ENCODE results near the gene TNRC6B.

The TNRC6B gene

DNA sequence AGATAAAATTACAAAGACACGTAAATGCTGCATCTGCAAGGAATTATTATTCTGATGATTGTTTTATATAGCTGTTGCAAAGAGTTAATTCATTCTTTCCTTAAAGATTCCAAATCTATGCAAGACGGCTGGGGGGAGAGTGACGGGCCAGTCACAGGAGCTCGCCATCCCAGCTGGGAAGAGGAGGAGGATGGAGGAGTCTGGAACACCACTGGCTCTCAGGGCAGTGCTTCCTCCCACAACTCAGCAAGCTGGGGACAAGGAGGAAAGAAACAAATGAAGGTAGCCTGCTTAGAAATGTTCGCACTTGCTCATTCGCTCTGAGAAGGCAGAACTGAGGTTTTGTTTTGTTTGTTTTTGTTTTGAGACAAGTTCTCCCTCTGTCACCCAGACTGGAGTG, 95.6 kb downstream of the TNRC6B start:
- Histone ChIP-seq H4K20me1 (peaks cover 0 to 23% (median 0%) of the 10 kb centered on the region in 11 experiments; a peak in 3 of 22 replicates), H3K27ac (no peak overlapping the region), H3K36me3 (peaks cover 54 to 79% (median 72%) of the 10 kb centered on the region in 11 experiments), H3K9me3 (replicated peaks in 1 of 11) (no peaks in the 10 kb centered on the region), H3K27me3 (no peaks in the 10 kb centered on the region), H3K4me1 (peaks cover 13 to 28% (median 19%) of the 10 kb centered on the region in 10 experiments), H3K4me2 (no peak overlapping the region), H3K4me3 (no peak overlapping the region), H3K9ac (no peak overlapping the region)
- TF ChIP-seq Cebpa-rat (IDR thresholded peaks at IDR 0.05) = no peak

DNA sequence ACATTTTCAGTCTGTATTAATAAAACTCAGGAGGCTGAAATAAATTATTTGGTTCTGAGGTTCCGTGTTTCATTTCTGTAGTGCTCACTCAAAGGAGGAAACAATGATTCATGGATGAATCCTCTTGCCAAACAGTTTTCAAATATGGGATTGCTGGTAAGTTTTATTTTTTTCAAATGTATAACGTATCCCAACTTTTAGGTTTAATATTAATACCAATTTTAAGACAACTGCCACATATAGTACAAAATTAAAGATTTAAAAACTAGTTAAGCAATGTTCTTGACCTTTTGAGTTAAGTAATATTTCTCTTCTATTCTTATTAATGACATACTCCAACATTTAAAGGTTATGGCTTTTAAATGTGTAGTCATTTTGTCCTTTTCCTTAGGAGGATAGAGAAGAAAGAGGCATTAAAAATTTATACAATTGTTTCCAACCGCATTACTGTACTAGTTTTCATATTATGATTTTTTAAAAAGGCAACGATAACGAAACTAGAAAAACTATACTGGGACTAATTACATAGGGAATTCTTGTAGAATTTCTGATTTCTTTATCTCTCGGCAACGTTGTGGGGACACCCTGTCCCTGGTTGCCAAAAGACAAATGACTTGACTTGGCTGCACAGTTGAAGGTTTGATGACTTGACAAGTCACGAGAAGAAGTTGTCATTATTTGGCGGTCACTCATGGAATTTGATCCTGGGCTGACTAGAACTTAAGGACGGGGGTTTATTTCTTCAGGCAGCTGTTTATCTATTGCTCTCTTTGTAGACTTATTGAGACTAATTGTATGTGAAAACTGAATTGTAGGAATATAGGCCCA, 99.5 kb downstream of the TNRC6B start:
- H3K9ac ChIP-seq = peak overlapping the region in 2 of 11 experiments; percentile 27 to 36; a peak in 6 of 22 replicates
- no peak for TF ChIP-seq Cebpa-rat (IDR thresholded peaks at IDR 0.05)
- peak overlapping the region in 8 of 11 experiments; percentile 69 to 88 (median 76); a peak in 12 of 22 replicates for H3K4me2 ChIP-seq
- no peaks in the 10 kb centered on the region for H3K27me3 ChIP-seq
- H3K4me3 ChIP-seq = no peak overlapping the region
- no peaks in the 10 kb centered on the region for H3K9me3 ChIP-seq (replicated peaks in 1 of 11)
- H4K20me1 ChIP-seq = peaks cover 0 to 17% (median 0%) of the 10 kb centered on the region in 11 experiments; a peak in 3 of 22 replicates
- peak overlapping the region in 10 of 11 experiments; percentile 22 to 72 (median 54); a peak in 12 of 22 replicates for H3K27ac ChIP-seq
- H3K36me3 ChIP-seq = peaks cover 67 to 85% (median 77%) of the 10 kb centered on the region in 11 experiments
- H3K4me1 ChIP-seq = peaks cover 12 to 25% (median 18%) of the 10 kb centered on the region in 10 experiments

DNA sequence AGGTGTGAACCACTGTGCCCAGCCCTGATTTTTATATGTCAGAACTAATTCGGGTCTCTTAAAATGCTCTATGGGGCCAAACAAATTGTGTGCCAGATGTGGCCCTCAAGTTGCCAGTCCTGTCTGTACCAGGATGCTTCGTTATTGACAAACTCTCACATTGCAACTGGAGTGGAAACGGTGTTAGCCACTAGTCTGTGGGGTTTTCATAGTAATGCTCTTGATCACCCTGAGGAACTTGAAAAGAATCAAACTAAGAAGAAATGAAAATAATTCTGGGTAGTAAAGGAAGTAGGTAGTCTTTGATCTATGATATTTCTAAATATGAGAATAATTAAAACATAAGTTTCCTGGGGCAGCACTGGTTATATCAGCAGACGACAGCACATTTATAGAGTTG, 101.3 kb downstream of the TNRC6B start:
- H3K4me3 ChIP-seq = no peak overlapping the region
- no peaks in the 10 kb centered on the region for H3K9me3 ChIP-seq (replicated peaks in 1 of 11)
- H4K20me1 ChIP-seq = peaks cover 0 to 4% (median 0%) of the 10 kb centered on the region in 11 experiments; a peak in 2 of 22 replicates
- no peak overlapping the region for H3K9ac ChIP-seq
- peaks cover 12 to 25% (median 18%) of the 10 kb centered on the region in 10 experiments for H3K4me1 ChIP-seq
- peaks cover 70 to 85% (median 75%) of the 10 kb centered on the region in 11 experiments for H3K36me3 ChIP-seq
- H3K27me3 ChIP-seq = no peaks in the 10 kb centered on the region
- no peak overlapping the region for H3K27ac ChIP-seq
- no peak for TF ChIP-seq Cebpa-rat (IDR thresholded peaks at IDR 0.05)
- no peak overlapping the region for H3K4me2 ChIP-seq

DNA sequence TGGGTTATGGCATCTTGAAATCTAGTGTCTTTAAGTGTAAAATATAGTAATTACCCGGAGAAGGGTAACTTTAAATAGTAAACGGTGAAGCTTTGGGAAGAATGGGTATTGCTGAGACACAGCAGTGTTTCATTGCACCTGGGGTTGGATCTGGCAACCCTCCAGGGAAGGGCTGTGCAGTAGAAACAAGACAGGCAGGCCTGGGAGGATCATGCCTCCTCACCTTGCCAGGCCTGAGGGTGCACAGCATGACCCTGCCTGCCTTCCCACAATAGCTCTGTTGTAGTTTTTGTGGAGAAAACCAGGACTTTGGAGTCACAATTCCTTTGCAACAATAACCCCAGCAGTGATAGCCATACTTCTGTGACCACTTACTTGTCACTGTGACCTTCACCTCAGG, 104.0 kb downstream of the TNRC6B start:
- peaks cover 0 to 8% (median 3%) of the 10 kb centered on the region in 10 experiments; a peak in 10 of 20 replicates for H3K4me1 ChIP-seq
- no peak overlapping the region for H3K27ac ChIP-seq
- no peak overlapping the region for H3K4me3 ChIP-seq
- no peak overlapping the region for H3K4me2 ChIP-seq
- TF ChIP-seq Cebpa-rat (IDR thresholded peaks at IDR 0.05) = no peak
- H3K36me3 ChIP-seq = peaks cover 86 to 97% (median 93%) of the 10 kb centered on the region in 11 experiments
- H3K9me3 ChIP-seq (replicated peaks in 1 of 11) = no peaks in the 10 kb centered on the region
- no peaks in the 10 kb centered on the region for H3K27me3 ChIP-seq
- H3K9ac ChIP-seq = no peak overlapping the region
- no peaks in the 10 kb centered on the region; a peak in 2 of 22 replicates for H4K20me1 ChIP-seq

GRCh38 chr22:40285513-40285912, 107.8 kb downstream of the TNRC6B start:
- H3K4me2 ChIP-seq = no peak overlapping the region
- H3K9me3 ChIP-seq (replicated peaks in 1 of 11) = no peaks in the 10 kb centered on the region
- H3K4me1 ChIP-seq = peaks cover 0 to 13% (median 0%) of the 10 kb centered on the region in 10 experiments; a peak in 2 of 20 replicates
- H3K4me3 ChIP-seq = no peak overlapping the region
- no peak overlapping the region for H3K27ac ChIP-seq
- H4K20me1 ChIP-seq = peaks cover 0 to 11% (median 0%) of the 10 kb centered on the region in 11 experiments; a peak in 3 of 22 replicates
- H3K27me3 ChIP-seq = no peaks in the 10 kb centered on the region
- TF ChIP-seq Cebpa-rat (IDR thresholded peaks at IDR 0.05) = no peak
- H3K36me3 ChIP-seq = peaks cover 89 to 100% (median 96%) of the 10 kb centered on the region in 11 experiments
- no peak overlapping the region for H3K9ac ChIP-seq

DNA sequence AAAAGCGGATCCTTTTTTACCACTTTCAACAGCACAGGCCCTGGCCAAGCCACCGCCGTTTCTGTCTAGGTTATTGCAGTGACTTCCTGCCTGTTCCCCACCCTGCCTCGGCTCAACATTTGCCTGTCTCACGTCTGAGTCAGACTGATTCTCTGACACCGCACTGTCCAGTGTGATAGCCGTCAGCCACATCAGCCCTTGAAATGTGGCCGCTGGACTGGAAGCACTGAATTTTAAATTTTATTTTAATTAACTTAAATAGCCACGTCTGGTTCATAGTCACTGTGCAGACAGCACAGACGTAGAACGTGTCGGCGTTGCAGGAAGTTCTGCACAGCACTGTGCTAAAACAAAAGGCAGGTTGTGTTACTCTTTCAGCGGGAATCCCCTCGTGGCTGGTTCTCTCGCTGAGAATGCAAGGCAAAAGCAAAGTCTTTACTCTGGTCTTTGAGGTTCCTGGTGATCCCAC, 112.3 kb downstream of the TNRC6B start:
- peaks cover 0 to 13% (median 0%) of the 10 kb centered on the region in 10 experiments; a peak in 2 of 20 replicates for H3K4me1 ChIP-seq
- no peak for TF ChIP-seq Cebpa-rat (IDR thresholded peaks at IDR 0.05)
- H3K27me3 ChIP-seq = no peaks in the 10 kb centered on the region
- peaks cover 0 to 14% (median 0%) of the 10 kb centered on the region in 11 experiments; a peak in 4 of 22 replicates for H4K20me1 ChIP-seq
- no peaks in the 10 kb centered on the region for H3K9me3 ChIP-seq (replicated peaks in 1 of 11)
- no peak overlapping the region for H3K4me2 ChIP-seq
- H3K9ac ChIP-seq = no peak overlapping the region
- H3K27ac ChIP-seq = no peak overlapping the region
- peaks cover 88 to 99% (median 96%) of the 10 kb centered on the region in 11 experiments for H3K36me3 ChIP-seq
- H3K4me3 ChIP-seq = no peak overlapping the region

- Histone ChIP-seq H3K4me1 (peaks cover 0 to 13% (median 0%) of the 10 kb centered on the region in 10 experiments; a peak in 2 of 20 replicates), H3K4me3 (no peak overlapping the region), H3K9ac (no peak overlapping the region), H4K20me1 (peaks cover 0 to 14% (median 0%) of the 10 kb centered on the region in 11 experiments; a peak in 4 of 22 replicates), H3K36me3 (peaks cover 88 to 99% (median 96%) of the 10 kb centered on the region in 11 experiments), H3K9me3 (replicated peaks in 1 of 11) (no peaks in the 10 kb centered on the region), H3K4me2 (no peak overlapping the region), H3K27ac (no peak overlapping the region), H3K27me3 (no peaks in the 10 kb centered on the region)
- no peak for TF ChIP-seq Cebpa-rat (IDR thresholded peaks at IDR 0.05)
Measured at GRCh38 chr22:40290516-40290915, 112.8 kb downstream of the TNRC6B start.

DNA sequence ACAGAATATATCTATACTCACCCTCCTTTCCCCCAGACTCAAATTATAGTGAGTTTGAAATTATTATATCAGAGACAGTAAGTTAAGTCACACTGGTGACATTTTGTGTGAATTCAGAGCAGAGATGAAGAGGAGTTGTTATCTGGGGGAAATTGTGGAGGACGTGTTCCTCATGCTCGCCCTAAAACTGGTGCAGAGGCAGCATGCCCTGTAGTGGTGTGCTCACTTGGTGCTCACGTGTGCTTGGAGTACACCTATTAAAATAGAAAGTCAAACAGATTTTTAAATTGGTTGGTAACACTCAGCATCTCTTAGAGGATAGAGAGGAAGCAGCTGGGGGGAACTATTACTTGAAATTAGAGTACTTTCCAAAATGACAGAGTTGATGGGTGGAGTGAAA, 117.0 kb downstream of the TNRC6B start:
- no peak for TF ChIP-seq Cebpa-rat (IDR thresholded peaks at IDR 0.05)
- Histone ChIP-seq H3K9me3 (replicated peaks in 1 of 11) (no peaks in the 10 kb centered on the region), H3K27ac (no peak overlapping the region), H3K36me3 (peaks cover 75 to 99% (median 91%) of the 10 kb centered on the region in 11 experiments), H3K27me3 (no peaks in the 10 kb centered on the region), H3K9ac (no peak overlapping the region), H3K4me3 (no peak overlapping the region), H3K4me2 (no peak overlapping the region), H3K4me1 (peaks cover 0 to 6% (median 0%) of the 10 kb centered on the region in 10 experiments; a peak in 2 of 20 replicates), H4K20me1 (peaks cover 0 to 15% (median 0%) of the 10 kb centered on the region in 11 experiments; a peak in 4 of 22 replicates)

GRCh38 chr22:40300316-40300715, 122.6 kb downstream of the TNRC6B start:
- H3K27me3 ChIP-seq = no peaks in the 10 kb centered on the region
- no peak overlapping the region for H3K4me3 ChIP-seq
- no peak overlapping the region for H3K9ac ChIP-seq
- H3K4me2 ChIP-seq = no peak overlapping the region
- H3K27ac ChIP-seq = no peak overlapping the region
- no peak for TF ChIP-seq Cebpa-rat (IDR thresholded peaks at IDR 0.05)
- no peaks in the 10 kb centered on the region for H3K4me1 ChIP-seq
- peaks cover 0 to 5% (median 0%) of the 10 kb centered on the region in 11 experiments; a peak in 2 of 22 replicates for H4K20me1 ChIP-seq
- H3K9me3 ChIP-seq (replicated peaks in 1 of 11) = no peaks in the 10 kb centered on the region; a peak in 1 of 22 replicates
- peaks cover 75 to 100% (median 88%) of the 10 kb centered on the region in 11 experiments for H3K36me3 ChIP-seq

All from BLaER1 treated with 17β-estradiol and CSF1 and Interleukin-3, amounts not matched to agents 10 nM and 100 nM (cell line).